Stimulated activated CD8-positive, alpha-beta memory T cell treated with anti-CD3 and anti-CD28 coated beads, Interleukin-12 subunit alpha, Interleukin-12 subunit beta, amount 100 ng/mL, for 24 hours (primary cell): ENCODE results near the gene TSPAN9.

Experiments
- DNase-seq: peaks from one replicate; pipeline ENCODE4 v3.0.0-alpha.2; 2020; ENCODE audit errors: extremely low read depth

TSPAN9 gene

GRCh38 chr12:3316776-3317480, 239.7 kb downstream of the TSPAN9 start:
- DNase-seq, result no peak

DNA sequence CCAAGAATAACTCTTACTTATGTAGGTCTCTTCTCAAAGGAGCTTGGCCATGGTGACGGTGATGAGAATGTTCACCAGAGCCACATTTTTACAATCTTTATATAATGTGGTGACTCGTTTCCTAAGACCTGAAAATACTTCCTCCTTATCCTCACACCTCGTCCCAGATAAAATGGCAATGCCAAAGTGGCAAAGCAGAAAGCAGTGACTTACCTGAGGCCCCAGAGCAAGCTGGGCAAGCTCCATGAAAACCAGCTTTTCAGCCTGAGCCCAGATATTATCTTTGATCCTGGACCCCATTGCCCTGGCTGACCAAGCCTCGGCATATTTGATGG, 240.3 kb downstream of the TSPAN9 start:
- no peak for DNase-seq

DNA sequence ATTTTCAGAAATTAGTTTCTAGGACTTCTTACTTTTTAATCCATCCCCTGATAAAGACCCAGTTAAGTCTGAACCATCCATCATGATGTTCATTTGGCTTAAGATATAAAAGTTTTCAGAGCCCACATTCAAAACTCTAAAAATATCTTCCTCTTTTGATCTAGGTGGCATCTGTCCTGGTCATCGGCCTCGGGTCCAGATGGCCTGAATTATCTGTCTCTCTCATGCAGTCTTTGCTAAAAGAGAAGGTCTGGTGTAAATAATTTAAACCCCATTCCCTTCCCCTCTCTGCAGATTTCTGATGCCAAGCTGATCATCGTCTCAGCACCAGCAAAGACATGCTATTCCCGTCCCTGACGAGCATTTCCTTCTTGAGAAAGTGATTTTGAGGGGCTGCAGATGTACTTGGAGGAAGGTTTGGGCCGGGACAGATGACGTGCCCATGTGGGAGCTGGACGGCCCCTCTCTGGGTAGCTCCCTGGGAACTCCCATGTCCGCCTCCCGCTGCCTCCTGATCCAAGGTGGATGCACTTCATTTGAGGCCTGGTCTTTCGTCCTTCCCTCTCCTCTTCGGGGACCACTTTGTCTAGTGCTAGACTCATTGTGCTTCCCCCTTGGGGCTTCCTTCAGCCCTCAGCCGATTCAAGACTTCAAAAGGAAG, 240.8 kb downstream of the TSPAN9 start:
- DNase-seq, result no peak

DNA sequence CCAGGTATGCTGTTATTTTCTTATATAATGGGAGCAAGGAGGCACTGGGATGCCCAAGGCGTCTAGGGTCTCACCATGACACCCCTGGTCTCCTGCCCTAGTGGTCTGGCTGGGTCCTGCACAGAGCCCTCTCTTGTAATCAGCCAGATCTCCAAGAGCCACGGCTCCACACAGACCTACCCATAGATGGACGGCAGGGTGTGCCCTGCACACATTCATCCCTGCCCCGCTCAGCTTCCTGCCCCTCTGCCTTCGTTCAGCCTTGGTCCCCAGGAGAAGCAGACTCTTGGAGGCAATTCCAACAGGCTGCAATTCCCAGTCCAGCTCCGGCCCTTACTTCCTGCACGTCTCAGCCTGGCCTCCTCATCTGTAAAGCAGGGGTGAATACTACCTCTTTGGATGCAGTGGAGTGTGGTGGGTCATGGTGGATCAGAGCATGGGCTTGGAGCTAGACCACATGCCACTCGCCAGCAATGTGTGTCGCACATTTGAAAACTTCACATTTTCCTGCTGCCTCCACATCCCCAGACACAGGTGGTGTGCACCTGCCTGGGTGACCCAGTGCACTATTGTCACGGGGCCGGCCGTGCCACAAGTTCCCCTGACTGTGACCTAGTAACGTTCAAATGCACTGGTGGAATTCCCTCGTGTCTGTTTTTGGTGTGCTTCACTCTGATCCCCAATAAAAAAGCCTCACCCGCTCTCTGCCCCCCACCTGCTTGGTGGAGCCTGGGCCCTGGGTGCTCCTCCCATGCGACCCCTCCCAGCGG, 242.7 kb downstream of the TSPAN9 start:
- DNase-seq, result no peak

DNA sequence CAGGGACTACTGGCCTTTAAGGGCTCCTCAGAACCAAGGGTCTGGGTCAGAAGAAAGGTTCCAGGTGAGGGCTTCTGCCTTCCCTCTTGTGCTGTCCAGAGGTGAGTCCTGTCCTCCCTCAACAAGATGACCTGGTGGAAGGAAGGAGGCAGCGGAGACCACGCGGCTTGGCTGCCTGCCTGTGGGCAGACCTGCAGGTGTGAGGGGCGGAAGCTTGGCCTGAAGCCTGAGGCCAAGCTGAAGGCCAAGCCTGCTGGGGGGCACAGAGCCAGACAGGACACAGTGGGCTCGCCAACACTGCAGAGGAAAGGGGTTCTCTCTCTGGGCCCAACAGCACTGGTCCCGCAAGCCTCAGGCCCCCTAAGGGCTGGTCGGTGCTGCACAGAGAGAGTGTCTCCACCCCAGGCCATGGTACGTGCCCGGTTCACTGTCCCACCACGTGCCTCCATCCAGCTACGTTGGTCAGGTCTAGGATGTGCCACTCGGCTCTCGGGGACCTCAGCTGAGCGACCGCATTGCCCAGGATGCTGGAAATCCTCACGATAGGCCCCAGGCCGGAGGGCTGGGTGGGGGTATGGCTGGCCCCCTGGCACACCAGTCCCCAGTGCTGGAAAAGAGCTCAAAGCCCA, 243.8 kb downstream of the TSPAN9 start:
- DNase-seq, result no peak

DNA sequence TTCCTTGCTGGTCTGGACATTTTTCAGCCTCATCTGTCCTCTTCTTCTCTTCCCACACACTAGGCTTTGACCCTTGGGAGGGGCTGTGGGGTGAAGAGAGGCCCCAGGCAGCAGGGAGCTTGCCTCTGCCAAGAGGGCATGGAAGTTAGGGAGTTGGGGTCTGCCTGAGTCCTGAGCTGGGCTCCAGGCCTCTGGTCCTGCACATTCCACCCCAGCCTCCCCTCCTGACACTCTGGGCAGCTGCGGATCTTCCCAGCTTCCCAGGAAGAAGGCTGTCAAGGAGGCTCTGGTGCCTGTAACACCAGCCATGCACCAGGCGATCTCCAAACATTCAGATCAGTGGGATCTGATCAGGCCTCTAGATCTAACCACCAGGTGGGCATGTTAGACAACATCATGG, 244.7 kb downstream of the TSPAN9 start:
- no peak for DNase-seq

DNA sequence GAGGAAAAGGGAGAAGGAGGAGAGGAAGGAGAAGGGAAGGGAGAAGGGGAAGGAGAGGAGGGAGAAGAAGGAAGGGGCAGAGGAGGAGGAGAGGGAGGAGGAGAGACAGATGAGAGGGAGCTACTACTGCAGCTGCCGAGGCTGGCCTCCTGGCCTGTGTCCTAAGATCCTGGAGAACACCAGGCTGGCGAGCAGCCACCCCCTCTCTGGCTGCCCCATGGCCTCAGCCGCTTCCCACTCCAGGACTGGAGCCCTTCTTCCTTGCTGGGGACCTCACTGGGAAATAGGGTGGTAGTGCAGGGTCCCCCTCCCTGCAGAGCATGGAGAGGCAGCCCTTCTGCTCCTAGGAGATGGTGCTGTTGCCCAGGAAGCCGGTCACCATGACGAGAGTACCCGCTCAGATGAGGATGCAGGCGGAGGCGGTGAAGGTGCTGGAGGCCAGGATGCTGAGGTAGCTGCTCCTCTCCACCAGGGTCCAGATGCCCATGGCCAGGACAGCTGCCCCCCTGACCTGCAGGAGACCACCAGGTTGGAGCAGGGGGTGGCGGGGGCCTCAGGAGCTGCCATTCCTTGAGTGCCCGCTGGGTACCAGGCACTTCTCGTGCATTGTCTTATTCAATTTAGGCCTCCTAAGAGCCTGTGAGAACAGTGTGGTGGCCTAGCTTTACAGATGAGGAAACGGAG, 246.0 kb downstream of the TSPAN9 start:
- no peak for DNase-seq

DNA sequence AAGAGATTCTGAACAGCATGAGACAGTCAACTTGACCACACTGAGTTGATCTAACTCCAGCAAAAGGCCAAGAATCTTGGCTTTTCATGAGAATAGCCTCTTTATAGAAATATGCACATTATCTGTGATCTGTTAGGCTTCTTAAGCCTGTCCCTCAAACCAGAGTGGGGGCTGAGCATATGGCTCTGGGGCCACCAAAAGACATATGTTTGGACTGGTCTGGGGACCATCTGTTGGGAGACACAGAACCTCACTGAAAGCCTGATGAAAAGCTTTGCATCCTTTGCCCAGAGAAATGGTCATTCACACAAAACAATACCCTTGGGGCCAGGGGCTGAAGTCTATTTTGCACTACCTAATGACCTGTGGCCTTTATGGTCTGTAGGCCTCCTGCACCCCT, 248.6 kb downstream of the TSPAN9 start:
- no peak for DNase-seq

DNA sequence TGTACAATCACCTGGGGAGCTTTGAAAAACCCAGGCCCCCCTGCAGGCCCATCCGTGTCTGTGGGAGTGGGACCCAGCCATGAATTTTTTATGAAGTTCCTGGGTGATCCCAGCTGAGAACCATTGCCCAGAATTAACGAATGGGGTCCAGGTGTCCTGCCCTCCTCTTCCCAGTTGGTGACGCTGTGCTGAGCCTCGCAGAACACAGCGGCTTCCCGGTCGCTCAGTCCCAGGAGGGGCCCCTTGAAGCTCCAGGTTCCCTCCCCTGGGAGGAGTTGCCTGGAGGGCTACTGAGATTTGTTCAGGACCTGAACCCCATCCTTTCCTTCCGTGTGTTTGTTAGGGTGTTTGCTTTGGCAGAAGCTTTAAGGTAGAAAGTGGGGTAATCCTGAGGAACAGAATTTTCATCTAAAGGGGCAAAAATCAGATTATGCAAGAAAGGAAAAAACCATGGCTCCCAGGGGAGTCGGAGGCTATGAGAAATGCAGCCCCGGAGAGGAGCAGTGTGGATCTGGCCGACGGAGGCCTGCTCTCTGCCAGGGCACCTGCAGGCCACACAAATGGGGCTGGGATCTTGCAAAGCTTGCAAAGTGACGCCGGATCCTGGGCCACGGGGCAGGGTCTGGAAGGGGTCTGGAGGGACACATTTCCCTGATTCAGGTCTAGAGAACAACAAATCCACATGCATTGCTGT, 249.1 kb downstream of the TSPAN9 start:
- no peak for DNase-seq

DNA sequence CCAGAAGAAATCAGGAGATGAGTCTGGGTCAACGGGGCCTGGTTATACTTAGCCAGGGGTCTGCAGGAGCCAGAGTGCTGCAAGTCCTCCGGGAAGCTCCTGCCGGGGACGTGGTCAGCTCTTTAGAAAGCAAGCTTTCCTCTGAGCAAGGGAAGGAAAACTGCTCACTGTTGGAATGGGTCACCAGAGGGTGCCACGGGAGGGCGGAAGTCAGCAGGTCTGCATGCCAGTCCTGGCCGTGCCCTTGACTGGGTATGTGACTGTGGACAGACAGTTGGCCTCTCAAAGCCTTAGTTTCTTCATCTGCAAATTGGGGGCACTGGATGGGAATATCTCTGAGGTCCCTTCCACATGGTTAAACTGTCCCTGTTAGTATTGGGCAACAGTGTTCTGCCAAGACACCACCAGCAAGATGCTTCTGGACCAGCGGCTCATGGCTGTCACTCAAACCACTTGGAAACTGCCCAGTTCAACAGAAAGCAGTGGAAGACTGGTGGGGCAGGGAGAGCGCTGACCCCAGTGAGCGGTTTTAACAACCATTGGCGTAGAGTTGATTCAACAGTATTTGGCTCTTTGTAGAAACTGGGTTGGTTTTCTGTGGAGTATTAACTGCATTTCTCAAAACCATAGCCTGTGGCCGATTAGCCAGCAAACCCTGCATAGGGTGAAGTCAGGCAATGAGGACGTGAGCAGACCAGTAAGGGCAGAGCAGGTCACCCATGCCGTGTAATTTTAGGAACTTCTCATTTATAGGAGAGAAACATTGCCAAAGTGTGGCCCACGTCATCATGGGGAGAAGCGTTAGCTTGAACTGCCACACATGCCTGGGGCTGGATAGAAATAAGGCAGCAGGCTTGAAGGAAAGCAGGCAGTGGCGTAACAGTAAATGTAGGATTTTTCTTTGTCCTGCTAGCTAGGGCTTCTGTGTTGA, 249.9 kb downstream of the TSPAN9 start:
- no peak for DNase-seq

DNA sequence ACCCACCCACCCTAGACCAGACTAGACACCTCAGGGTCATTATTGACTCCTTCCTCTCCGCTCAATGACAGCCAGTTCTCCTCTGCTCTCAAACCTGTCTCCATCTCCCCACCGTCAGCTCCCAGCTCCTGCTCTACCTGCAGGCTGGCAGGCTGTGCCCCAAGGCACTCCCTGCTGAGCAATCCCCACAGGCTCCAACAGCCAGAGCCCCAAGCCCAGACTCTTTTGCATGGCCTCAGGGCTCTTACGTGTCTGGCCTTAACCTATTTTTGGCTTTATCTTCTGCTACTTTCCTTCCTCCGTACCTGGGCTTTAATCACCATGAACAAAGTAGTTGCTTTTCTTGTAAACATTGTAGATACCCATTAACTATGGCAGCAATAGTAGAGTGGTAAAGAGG, 250.9 kb downstream of the TSPAN9 start:
- no peak for DNase-seq

GRCh38 chr12:3328571-3328970, 251.4 kb downstream of the TSPAN9 start:
- no peak for DNase-seq

DNA sequence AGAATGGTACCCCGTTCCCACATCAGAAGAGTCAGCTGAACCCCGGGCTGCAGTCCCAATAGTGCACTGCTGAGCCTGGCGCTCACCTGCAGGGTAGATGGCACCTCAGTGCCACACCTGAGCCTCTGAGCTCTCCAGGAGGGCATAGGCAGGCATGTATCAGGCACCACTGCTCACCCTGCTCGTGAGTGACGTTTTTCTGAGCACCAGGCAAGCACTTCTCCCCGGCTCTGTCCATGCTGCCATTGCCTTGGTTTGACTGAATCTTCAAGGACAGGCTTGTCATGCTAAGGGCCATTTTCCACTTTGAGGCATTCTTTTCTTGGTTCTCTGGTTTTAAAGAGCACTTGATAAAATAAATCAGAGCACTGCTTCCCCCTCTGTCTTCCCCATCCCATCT, 252.2 kb downstream of the TSPAN9 start:
- no peak for DNase-seq

- no peak for DNase-seq
Measured at GRCh38 chr12:3330976-3331510, 253.9 kb downstream of the TSPAN9 start.

DNA sequence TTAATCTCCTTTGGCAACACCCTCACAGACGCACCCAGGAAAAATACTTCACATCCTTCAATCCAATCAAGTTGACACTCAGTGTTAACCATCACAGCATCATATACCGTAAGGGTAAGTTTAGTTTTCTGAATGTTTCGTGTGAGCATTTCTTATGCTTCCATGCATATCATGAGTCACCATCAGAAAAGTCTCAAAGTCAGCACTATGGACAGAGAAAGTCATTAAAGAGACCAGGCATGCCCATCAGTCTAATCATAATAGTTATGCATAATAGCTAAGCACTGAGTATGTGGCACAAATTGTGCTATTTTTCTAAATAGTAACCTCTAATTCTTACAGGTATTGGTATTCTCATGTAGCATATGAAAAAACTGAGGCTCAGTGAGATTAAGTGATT, 255.0 kb downstream of the TSPAN9 start:
- no peak for DNase-seq

DNA sequence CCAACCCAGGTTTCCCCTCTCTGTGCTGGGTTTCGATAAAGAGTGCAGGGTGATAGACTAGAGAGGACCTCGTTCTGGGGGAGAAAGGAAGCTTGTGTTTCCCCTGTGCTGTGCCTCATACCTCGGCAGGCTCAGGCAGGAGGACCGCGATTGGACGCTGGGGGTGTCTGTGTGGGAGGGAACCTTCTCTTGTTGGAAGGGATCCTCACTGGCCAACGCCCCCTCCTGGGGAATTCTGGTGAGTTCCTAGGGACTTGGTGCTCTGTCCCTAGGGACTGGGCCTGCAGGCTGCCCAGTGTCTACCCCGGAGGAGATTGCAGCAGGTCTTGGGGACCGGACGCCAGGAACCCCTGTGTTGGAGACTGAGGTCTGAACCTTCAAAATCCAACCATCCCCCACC, 256.4 kb downstream of the TSPAN9 start:
- DNase-seq, result no peak

GRCh38 chr12:3333991-3334391, 256.8 kb downstream of the TSPAN9 start:
- no peak for DNase-seq

DNA sequence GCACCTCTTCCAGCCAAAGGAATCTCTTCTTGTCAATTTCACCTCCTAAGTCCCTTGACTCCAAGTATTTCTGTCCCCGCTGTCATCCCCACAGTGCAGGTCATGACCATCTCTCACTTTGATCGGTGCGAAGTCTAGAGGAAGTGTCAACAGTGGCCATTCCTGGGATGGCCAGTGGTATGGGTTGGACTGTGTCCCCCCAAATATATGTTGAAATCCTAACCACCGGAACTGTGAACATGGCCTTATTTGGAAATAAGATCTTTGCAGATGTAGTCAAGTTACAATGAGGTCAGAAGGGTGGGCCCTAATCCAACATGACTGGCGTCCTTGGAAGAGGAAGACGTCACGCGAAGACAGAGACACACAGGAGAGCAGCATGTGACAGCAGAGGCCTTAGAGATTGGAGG, 257.9 kb downstream of the TSPAN9 start:
- no peak for DNase-seq
